HG03442 (cell line): ENCODE measurements around the gene KRTAP5-6.
"Not testable (repeated sequence)": the region's sequence is repeated elsewhere in the genome, so short reads cannot be mapped to it uniquely, and the experiment has no call there.

Source experiments
- ATAC-seq: cut with Tn5 transposase; IDR thresholded peaks from one replicate; pipeline ENCODE4 v1.9.1; 2021; ENCODE audit warnings: mild to moderate bottlenecking, moderate library complexity; ENCODE audit not compliant: unreplicated experiment

KRTAP5-6 gene

GRCh38 chr11:1683216-1683615, 13.8 kb upstream of the KRTAP5-6 start:
- ATAC-seq = not testable (repeated sequence)

- ATAC-seq = not testable (repeated sequence)
Measured at GRCh38 chr11:1683904-1684572, 13.0 kb upstream of the KRTAP5-6 start.

GRCh38 chr11:1684886-1685874, 11.8 kb upstream of the KRTAP5-6 start:
- ATAC-seq = not testable (repeated sequence)

GRCh38 chr11:1686220-1686619, 10.8 kb upstream of the KRTAP5-6 start:
- ATAC-seq = not testable (repeated sequence)

- ATAC-seq = not testable (repeated sequence)
Measured at GRCh38 chr11:1688336-1688947, 8.6 kb upstream of the KRTAP5-6 start.

DNA sequence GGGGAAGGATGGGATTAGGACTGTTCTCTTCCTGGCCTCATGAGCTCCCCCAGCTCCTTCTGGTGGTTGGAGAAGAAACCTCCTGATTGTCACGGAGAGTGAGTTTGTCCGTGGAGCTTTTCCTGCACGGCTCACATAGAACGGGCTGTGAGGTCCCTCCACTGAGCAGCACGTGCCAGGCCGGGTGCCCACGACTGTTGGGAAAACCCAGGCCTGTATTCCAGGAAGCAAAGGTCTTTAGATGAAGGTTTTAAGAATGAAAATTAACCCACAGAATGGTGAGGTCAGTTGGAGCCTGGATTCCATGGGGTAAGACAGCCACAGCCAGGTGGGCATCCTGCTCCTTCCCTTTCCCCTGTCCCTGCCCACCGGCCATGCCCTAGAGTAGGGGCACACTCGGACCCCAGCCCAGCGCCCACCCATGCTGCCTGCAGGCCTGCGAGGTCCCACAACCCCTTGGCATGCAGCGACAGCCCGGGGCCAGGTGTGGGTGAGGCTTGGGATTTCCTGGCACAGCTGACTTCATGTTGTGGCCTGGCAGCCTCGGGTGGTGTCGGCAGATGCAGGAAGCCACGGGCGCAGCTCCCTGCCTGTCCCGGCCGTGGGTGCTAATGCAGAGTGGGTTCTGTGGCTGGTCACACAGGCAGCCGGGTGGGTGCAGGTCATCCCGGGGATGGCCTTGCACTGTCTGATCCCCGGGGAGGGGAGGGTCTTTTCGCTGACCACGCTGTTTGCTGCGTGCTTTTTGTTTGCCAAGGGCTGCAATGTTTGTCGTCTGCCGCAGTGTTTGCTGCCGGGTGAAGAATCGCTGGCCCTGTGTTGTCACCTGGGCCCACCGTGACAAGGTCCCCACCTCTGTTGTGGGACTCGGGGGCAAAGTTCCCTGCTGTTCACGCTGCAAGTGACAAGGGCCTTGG, 7.5 kb upstream of the KRTAP5-6 start:
- not testable (repeated sequence) for ATAC-seq

GRCh38 chr11:1690167-1691025, 6.6 kb upstream of the KRTAP5-6 start:
- no peak for ATAC-seq

GRCh38 chr11:1691026-1691877, 5.7 kb upstream of the KRTAP5-6 start:
- no peak for ATAC-seq

DNA sequence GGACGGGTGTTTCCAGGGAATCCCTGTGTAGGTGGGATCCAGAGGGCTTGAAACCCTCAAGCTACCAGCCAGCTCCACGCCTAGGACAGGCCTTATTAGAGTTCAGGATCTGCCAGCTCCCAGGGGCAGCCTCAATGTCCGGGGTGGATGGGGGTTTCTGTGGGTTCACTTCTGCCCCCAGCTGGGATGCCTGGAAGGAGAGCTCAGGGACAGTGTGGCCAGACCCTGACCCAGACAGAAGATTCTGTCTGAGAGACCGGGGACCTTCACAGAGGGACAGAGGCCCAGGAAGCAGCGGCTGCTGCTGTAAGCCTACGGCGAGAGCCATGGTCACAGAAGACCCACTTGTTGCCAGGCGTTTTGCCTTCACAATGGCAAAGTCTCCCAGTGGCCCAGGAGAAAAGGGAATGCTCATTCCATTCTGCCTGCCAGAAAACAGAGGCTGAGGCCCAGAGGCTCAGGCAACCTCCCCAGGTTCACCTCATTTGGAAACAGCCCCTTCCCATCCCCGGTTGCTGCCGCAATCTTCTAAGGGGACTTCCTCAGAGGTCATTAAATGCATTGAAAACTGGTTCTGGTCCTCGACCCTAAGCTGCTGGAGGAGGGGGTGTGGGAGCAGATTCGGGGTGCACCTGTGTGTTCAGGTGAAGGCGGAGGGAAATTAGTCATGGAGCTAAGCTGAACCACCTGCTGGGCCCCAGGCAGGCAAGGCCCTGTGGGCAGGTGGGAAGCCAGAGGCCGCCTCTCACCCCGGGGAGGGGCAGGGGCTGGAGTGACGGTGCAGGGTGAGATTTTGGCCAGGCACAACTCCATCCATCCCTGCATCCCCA, 4.9 kb upstream of the KRTAP5-6 start:
- ATAC-seq = no peak

DNA sequence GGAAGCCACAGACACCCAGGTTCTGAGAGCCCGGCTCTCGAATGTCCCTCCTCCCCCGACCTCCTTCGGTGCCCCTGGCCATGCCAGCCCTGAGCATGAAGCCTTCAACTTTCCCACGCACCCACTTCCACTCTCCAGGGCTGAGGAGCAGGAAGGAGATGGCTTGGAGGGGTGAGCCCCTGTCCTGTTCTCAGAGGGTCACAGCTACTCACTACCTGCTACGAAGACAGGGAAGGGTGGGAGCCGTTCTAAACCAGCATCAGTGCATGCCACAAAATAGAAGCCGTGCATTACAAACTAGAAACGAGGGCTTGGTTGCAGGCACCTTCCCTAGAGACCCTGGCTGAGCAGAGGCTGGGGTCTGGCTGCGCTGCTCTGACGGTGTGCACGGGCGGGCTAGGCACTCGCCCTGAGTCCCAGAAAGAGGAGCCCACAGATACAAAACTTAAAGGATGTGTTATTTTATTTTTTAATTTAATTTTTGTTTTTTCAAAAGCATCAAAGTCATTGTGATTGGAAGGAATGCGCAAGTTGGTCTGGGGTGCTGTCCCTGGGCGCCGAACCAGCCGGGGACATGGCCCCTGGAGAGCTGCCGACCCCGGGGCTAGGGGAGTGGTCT, 4.2 kb upstream of the KRTAP5-6 start:
- no peak for ATAC-seq

GRCh38 chr11:1693327-1694063, 3.5 kb upstream of the KRTAP5-6 start:
- no peak for ATAC-seq

GRCh38 chr11:1694064-1694845, 2.7 kb upstream of the KRTAP5-6 start:
- ATAC-seq = no peak

GRCh38 chr11:1694846-1695547, 2.0 kb upstream of the KRTAP5-6 start:
- no peak for ATAC-seq

- no peak for ATAC-seq
Measured at GRCh38 chr11:1695548-1696108, 1.4 kb upstream of the KRTAP5-6 start.

- no peak for ATAC-seq
Measured at GRCh38 chr11:1699771-1700170, 2.8 kb downstream of the KRTAP5-6 start.
